Measurements from ENCODE around the gene ADAMTS7. TPM values are rescaled to one million over a fixed set of nuclear protein-coding genes. Genes with fewer than 3 reads are reported as not detected.
"Not testable (repeated sequence)": the region's sequence is repeated elsewhere in the genome, so short reads cannot be mapped to it uniquely, and the experiment has no call there.

The ADAMTS7 gene
- total and polyA plus RNA-seq, 9 donors = 4.9 to 34.8 (median 24.6) TPM

GRCh38 chr15:78846906-78847305 is 35.6 kb upstream of the ADAMTS7 start:
- not testable (repeated sequence) for H3K9me3 ChIP-seq (replicated peaks; ENCODE audit: control insufficient read depth, low read depth, low read length); H3K27me3 ChIP-seq (ENCODE audit: control insufficient read depth, insufficient read depth, low read length); H3K4me1 ChIP-seq (ENCODE audit: control insufficient read depth, insufficient read depth, low read length); H3K4me3 ChIP-seq (ENCODE audit: low read length); H3K36me3 ChIP-seq (ENCODE audit: control insufficient read depth, insufficient read depth, low read length); H3K27ac ChIP-seq (ENCODE audit: low read length); DNase-seq
- whole genome bisulfite sequencing (ENCODE audit: insufficient coverage) = 95% methylated on average over 13 of the region's 27 CpGs

- H3K4me3 ChIP-seq (ENCODE audit: low read length) = no peak overlapping the region
- no peaks in the 10 kb centered on the region for H3K36me3 ChIP-seq (ENCODE audit: control insufficient read depth, insufficient read depth, low read length)
- H3K9me3 ChIP-seq (replicated peaks; ENCODE audit: control insufficient read depth, low read depth, low read length) = no peaks in the 10 kb centered on the region
- DNase-seq = no peak
- H3K27me3 ChIP-seq (ENCODE audit: control insufficient read depth, insufficient read depth, low read length) = no peaks in the 10 kb centered on the region
- H3K27ac ChIP-seq (ENCODE audit: low read length) = no peak overlapping the region
- 60% methylated on average over 1 of the region's 3 CpGs for whole genome bisulfite sequencing (ENCODE audit: insufficient coverage)
- H3K4me1 ChIP-seq (ENCODE audit: control insufficient read depth, insufficient read depth, low read length) = peaks cover 9% of the 10 kb centered on the region
These were observed 31.3 kb upstream of the ADAMTS7 start for GRCh38 chr15:78842519-78842918.

- Histone ChIP-seq H3K27ac (ENCODE audit: low read length) (no peak overlapping the region), H3K4me1 (ENCODE audit: control insufficient read depth, insufficient read depth, low read length) (peaks cover 9% of the 10 kb centered on the region), H3K9me3 (replicated peaks; ENCODE audit: control insufficient read depth, low read depth, low read length) (no peaks in the 10 kb centered on the region), H3K27me3 (ENCODE audit: control insufficient read depth, insufficient read depth, low read length) (no peaks in the 10 kb centered on the region), H3K4me3 (ENCODE audit: low read length) (no peak overlapping the region), H3K36me3 (ENCODE audit: control insufficient read depth, insufficient read depth, low read length) (no peaks in the 10 kb centered on the region)
- 61% methylated on average over 3 of the region's 6 CpGs for WGBS (ENCODE audit: insufficient coverage)
- DNase-seq = no peak
These were observed 30.6 kb upstream of the ADAMTS7 start for GRCh38 chr15:78841891-78842290.

GRCh38 chr15:78841376-78841706 is 30.1 kb upstream of the ADAMTS7 start:
- no peak overlapping the region for H3K4me3 ChIP-seq (ENCODE audit: low read length)
- H3K4me1 ChIP-seq (ENCODE audit: control insufficient read depth, insufficient read depth, low read length) = peaks cover 9% of the 10 kb centered on the region
- WGBS (ENCODE audit: insufficient coverage) = no CpG with 5 or more reads among the region's 3 CpGs
- H3K27ac ChIP-seq (ENCODE audit: low read length) = no peak overlapping the region
- DNase-seq = no peak
- no peaks in the 10 kb centered on the region for H3K9me3 ChIP-seq (replicated peaks; ENCODE audit: control insufficient read depth, low read depth, low read length)
- H3K27me3 ChIP-seq (ENCODE audit: control insufficient read depth, insufficient read depth, low read length) = no peaks in the 10 kb centered on the region
- H3K36me3 ChIP-seq (ENCODE audit: control insufficient read depth, insufficient read depth, low read length) = no peaks in the 10 kb centered on the region

DNA sequence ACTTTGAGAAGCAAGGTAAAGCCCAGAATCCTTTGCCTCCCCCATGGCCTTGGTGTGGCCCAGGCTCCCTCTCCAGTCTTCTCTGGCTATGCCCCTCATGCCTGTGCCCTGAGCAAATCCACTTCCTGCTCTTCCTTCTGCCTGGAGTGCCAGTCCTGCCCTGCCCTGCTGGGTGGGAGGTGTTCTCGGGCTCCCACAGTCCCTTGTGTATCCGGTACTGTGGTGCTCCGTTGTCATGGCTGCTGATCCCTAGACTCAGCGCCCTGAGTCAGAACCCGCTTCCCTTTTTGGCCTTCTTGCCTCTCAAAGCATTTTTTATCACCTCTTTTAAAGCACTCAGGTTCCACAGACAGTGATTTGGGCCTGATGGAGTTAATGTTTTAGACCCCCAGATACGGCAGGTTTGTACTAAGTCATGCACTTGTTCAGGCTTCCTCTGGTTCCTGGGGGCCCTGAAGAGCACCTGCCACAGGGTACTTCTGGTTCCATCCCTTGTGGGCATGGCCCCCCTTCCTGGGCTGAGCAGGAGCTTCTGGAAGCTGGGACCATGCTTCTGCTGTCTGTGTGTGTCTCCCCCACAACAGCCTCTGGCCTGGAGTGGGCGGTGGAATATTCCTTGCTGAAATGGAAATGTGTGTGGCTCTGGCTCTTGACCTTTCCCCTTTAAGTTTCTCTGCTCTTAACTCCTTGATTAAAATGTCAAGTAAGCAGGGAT is 29.6 kb upstream of the ADAMTS7 start:
- Histone ChIP-seq H3K4me3 (ENCODE audit: low read length) (no peak overlapping the region), H3K36me3 (ENCODE audit: control insufficient read depth, insufficient read depth, low read length) (no peaks in the 10 kb centered on the region), H3K27me3 (ENCODE audit: control insufficient read depth, insufficient read depth, low read length) (no peaks in the 10 kb centered on the region), H3K4me1 (ENCODE audit: control insufficient read depth, insufficient read depth, low read length) (peaks cover 9% of the 10 kb centered on the region), H3K27ac (ENCODE audit: low read length) (no peak overlapping the region), H3K9me3 (replicated peaks; ENCODE audit: control insufficient read depth, low read depth, low read length) (no peaks in the 10 kb centered on the region)
- 67% methylated on average over 1 of the region's 7 CpGs for WGBS (ENCODE audit: insufficient coverage)
- peak; percentile 27 for DNase-seq

- not testable (repeated sequence) for H3K27ac ChIP-seq (ENCODE audit: low read length); H3K4me1 ChIP-seq (ENCODE audit: control insufficient read depth, insufficient read depth, low read length); H3K4me3 ChIP-seq (ENCODE audit: low read length); H3K9me3 ChIP-seq (replicated peaks; ENCODE audit: control insufficient read depth, low read depth, low read length); DNase-seq; H3K27me3 ChIP-seq (ENCODE audit: control insufficient read depth, insufficient read depth, low read length); H3K36me3 ChIP-seq (ENCODE audit: control insufficient read depth, insufficient read depth, low read length)
- WGBS (ENCODE audit: insufficient coverage) = 87% methylated on average over 4 of the region's 6 CpGs
These were observed 27.9 kb upstream of the ADAMTS7 start for GRCh38 chr15:78839151-78839550.

DNA sequence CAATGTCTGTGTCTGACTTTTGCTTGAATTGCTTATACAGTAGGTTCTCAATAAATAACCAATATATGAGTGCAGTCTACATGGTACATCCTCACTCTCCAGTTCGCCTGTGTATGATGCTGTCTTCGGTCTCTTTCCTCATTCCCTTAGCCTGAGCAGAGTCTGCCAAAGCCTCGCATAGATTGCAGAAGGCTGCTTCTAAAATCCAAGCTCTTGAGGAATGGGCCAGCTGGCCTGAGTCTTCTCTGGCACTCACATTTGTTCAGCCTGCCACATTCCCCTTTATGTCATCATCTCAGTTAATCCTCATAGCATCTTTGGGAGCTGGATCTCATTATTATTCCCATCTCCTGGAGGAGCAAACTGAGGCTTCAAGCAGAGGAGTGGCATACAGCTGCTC is 27.2 kb upstream of the ADAMTS7 start:
- Histone ChIP-seq H3K27me3 (ENCODE audit: control insufficient read depth, insufficient read depth, low read length) (no peaks in the 10 kb centered on the region), H3K4me1 (ENCODE audit: control insufficient read depth, insufficient read depth, low read length) (peaks cover 9% of the 10 kb centered on the region), H3K9me3 (replicated peaks; ENCODE audit: control insufficient read depth, low read depth, low read length) (no peaks in the 10 kb centered on the region), H3K4me3 (ENCODE audit: low read length) (no peak overlapping the region), H3K36me3 (ENCODE audit: control insufficient read depth, insufficient read depth, low read length) (no peaks in the 10 kb centered on the region), H3K27ac (ENCODE audit: low read length) (no peak overlapping the region)
- peak; percentile 88 for DNase-seq
- 53% methylated on average over 3 of the region's 3 CpGs for WGBS (ENCODE audit: insufficient coverage)

- Histone ChIP-seq H3K4me3 (ENCODE audit: low read length) (no peak overlapping the region), H3K9me3 (replicated peaks; ENCODE audit: control insufficient read depth, low read depth, low read length) (no peaks in the 10 kb centered on the region), H3K4me1 (ENCODE audit: control insufficient read depth, insufficient read depth, low read length) (peaks cover 9% of the 10 kb centered on the region), H3K27ac (ENCODE audit: low read length) (no peak overlapping the region), H3K36me3 (ENCODE audit: control insufficient read depth, insufficient read depth, low read length) (no peaks in the 10 kb centered on the region), H3K27me3 (ENCODE audit: control insufficient read depth, insufficient read depth, low read length) (no peaks in the 10 kb centered on the region)
- DNase-seq = no peak
- 80% methylated on average over 6 of the region's 8 CpGs for WGBS (ENCODE audit: insufficient coverage)
These were observed 26.3 kb upstream of the ADAMTS7 start for GRCh38 chr15:78837543-78837942.

GRCh38 chr15:78837131-78837530 is 25.9 kb upstream of the ADAMTS7 start:
- H3K27me3 ChIP-seq (ENCODE audit: control insufficient read depth, insufficient read depth, low read length) = no peaks in the 10 kb centered on the region
- no peak for DNase-seq
- no peaks in the 10 kb centered on the region for H3K36me3 ChIP-seq (ENCODE audit: control insufficient read depth, insufficient read depth, low read length)
- H3K4me1 ChIP-seq (ENCODE audit: control insufficient read depth, insufficient read depth, low read length) = peaks cover 9% of the 10 kb centered on the region
- no peaks in the 10 kb centered on the region for H3K9me3 ChIP-seq (replicated peaks; ENCODE audit: control insufficient read depth, low read depth, low read length)
- WGBS (ENCODE audit: insufficient coverage) = 60% methylated on average over 1 of the region's 2 CpGs
- no peak overlapping the region for H3K27ac ChIP-seq (ENCODE audit: low read length)
- no peak overlapping the region for H3K4me3 ChIP-seq (ENCODE audit: low read length)

DNA sequence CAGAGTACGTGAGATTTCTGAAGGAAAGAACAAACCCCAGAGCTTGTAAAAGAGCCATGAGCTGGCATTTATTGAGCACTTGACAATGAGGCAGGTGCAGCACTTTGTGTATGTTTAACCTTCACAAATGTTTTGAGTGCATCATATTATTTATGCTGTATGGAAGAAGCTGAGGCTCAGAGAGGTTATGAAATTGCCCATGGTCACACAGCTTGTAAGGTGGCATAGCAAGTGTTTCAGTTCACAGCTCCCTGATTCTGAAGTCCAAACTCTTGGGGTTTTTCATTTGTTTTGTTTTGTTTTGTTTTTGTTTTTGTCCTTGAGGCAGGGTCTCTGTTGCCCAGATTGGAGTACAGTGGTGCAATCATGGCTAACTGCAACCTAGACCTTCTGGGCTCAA is 25.1 kb upstream of the ADAMTS7 start:
- H3K27me3 ChIP-seq (ENCODE audit: control insufficient read depth, insufficient read depth, low read length) = peaks cover 4% of the 10 kb centered on the region
- H3K36me3 ChIP-seq (ENCODE audit: control insufficient read depth, insufficient read depth, low read length) = no peaks in the 10 kb centered on the region
- DNase-seq = no peak
- no peak overlapping the region for H3K27ac ChIP-seq (ENCODE audit: low read length)
- WGBS (ENCODE audit: insufficient coverage) = 100% methylated on average over 1 of the region's 1 CpG
- no peaks in the 10 kb centered on the region for H3K9me3 ChIP-seq (replicated peaks; ENCODE audit: control insufficient read depth, low read depth, low read length)
- H3K4me3 ChIP-seq (ENCODE audit: low read length) = no peak overlapping the region
- H3K4me1 ChIP-seq (ENCODE audit: control insufficient read depth, insufficient read depth, low read length) = peaks cover 9% of the 10 kb centered on the region

Data from muscle of leg (tissue), 11 donors.